Measurements from ENCODE around the gene CRYGC.
"Not testable (repeated sequence)": the region's sequence is repeated elsewhere in the genome, so short reads cannot be mapped to it uniquely, and the experiment has no call there.

CRYGC gene

DNA sequence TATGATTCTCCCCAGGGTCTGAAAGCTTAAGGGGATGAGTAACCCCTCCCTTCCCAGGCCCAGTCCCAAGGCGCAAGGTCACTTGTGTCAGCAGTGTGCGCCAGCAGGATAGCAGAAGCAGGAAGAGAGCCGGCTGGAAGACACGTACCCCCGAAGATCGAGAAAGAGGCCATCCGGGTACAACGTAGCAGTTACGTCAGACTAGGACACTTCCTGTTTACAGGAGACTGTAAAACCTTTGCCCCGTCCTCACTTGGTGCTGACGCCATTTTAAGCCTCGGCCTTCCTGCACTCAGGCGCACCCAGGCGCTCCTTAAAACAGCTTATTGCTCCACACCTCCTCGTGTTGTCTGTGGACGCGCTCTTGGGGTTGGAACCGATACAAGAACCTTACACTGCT lies 9.8 kb upstream of the CRYGC start:
- DNase-seq (ENCODE audit: low read depth, low spot score), result no peak
- no peak overlapping the region for H3K27ac ChIP-seq

DNA sequence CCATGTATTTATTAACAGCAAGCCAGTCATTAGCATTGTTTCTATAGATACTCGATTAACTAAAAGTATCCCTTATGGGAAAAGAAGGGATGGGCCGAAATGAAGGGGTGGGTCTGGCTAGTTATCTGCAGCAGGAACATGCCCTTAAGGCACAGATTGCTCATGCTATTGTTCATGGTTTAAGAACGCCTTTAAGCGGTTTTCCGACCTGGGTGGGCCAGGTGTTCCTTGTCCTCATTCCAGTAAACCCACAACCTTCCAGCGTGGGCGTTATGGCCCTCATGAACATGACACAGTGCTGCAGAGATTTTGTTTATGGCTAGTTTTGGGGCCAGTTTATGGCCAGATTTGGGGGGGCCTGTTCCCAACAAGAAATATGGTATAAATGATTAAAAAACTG lies 8.7 kb upstream of the CRYGC start:
- not testable (repeated sequence) for DNase-seq (ENCODE audit: low read depth, low spot score); H3K27ac ChIP-seq

DNA sequence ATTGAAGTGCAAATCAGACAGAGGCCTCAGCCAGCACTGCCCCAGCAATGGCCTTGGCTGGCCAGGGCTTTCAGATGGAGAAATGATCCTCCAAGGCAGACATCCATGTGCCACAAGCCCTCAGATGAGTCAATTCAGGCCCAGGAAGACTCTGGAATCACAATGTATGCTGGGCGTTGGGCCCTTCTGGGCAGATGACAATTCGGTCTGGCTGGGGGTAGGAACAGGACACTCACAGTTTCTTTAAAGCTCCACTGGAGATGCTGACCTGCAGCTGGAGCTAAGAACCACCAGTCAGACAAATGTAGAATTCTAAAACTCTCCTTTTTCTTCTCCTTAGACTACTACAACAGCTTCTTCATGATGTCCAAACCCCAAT lies 7.1 kb upstream of the CRYGC start:
- DNase-seq (ENCODE audit: low read depth, low spot score), result no peak
- H3K27ac ChIP-seq, result no peak overlapping the region

DNA sequence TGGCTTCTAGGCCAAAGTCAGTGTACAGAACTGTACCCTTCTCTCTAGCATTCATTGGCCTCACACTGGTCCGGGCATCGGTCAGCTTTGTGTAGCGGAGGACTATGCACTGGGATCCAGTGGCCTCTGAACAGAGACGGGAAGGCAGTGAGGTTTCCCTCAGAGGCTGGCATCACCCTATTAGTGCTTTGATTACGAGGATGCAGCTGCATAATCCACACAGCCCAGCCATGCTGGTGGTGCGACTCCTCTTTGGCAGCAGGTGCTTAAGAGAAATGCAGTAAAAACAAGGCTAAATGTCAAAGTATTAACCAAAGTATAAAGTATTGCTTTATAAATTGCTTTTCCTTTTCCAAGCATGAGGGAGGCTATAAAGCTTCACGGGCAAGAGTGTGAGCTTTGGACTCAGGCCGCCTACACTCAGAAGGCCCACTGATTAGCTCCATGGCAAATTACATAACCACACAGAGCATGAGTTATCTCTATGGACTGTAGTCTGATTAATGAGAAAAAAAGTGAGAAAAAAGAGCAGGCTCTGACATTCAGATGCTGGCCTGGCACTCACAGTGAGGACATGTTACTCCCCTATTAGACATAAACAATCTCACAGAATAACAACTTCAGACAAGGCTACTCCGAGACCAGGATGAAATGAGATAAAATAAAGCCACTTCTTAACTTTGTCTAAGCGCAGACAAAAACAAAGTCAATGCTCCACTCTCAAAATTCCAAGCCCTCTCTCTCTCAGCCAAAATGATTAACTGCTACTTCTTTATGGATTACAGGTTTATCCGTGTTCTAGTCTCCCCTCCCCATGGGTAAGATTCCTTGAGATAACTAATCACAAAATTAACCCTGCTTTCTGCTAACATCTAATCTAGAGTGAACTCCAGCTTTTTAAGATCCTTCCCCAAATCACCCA lies 6.4 kb upstream of the CRYGC start:
- no peak for DNase-seq (ENCODE audit: low read depth, low spot score)
- H3K27ac ChIP-seq, result no peak overlapping the region

DNA sequence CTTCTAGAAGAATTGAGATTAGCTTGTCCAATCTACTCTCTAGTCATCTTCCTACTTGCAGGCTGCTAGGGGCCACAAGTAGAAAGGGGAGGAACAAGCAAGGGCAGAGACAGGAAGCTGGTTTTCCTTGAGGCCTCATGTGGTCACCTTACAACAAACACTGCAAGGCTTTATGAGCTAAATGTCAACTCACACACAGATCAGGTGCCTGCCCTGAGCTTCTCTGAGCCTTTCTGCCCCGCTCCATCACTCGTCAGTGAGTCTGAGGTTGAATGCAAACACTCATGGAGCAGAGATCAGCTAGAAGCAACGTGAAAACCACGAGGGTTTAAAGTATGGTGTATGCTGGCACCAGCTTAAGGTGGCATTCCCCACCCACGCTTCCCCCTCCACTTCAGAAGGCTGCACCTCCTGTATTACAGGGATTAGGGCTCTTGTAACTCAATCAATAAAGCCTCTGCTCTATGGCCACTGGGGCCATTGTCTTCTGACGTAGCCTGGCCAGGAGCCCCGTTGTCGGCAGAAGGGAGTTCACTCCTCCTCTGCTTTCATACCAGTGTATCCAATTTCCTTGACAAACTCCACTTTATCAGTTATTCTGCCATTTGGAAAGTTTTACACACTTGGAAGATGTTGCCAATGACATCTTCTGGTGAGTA lies 5.4 kb upstream of the CRYGC start:
- DNase-seq (ENCODE audit: low read depth, low spot score), result no peak
- H3K27ac ChIP-seq, result no peak overlapping the region

DNA sequence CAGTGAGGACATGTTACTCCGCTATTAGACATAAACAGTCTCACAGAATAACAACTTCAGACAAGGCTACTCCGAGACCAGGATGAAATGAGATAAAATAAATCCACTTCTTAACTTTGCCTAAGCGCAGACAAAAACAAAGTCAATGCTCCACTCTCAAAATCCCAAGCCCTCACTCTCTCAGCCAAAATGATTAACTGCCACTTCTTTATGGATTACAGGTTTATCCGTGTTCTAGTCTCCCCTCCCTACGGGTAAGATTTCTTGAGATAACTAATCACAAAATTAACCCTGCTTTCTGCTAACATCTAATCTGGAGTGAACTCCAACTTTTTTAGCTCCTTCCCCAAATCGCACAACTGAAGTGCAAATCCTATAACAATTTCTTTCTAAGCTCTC lies 1.1 kb upstream of the CRYGC start:
- DNase-seq (ENCODE audit: low read depth, low spot score), result no peak
- no peak overlapping the region for H3K27ac ChIP-seq

DNA sequence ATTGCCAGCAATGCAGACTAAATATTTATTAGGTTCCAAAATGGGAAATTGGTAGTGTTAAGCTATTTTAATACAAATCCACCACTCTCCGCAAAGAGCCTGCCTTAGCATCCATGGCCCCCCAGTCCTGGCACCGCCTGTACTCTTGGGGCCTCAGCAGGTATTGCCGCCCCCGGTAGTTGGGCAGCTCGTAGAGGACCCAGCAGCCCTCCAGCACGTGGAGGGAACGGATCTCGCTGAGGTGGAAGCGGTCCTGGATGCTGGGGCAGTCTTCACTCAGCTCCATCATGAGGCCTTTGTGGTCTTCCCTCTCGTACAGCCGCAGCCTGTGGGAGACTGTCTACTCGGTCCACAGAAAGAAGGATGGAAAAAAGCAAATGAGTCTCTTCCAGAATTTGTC lies 1.5 kb downstream of the CRYGC start:
- DNase-seq (ENCODE audit: low read depth, low spot score), result no peak
- no peak overlapping the region for H3K27ac ChIP-seq

DNA sequence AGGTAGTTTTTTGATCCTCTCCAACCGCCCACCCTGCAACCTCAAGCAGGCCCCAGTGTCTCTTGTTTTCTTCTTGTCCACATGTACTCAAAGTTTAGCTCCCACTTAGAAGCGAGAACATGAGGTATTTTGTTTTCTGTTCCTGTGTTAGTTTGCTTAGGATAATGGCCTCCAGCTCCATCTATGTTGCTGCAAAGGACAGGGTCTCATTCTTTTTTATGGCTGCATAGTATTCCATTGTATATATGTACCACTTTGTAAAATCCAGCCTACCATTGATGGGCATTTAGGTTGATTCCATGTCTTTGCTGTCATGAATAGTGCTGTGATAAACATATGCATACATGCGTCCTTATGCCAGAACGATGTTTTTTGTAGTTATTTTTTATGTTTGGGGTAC lies 2.5 kb downstream of the CRYGC start:
- H3K27ac ChIP-seq, result no peak overlapping the region
- no peak for DNase-seq (ENCODE audit: low read depth, low spot score)

DNA sequence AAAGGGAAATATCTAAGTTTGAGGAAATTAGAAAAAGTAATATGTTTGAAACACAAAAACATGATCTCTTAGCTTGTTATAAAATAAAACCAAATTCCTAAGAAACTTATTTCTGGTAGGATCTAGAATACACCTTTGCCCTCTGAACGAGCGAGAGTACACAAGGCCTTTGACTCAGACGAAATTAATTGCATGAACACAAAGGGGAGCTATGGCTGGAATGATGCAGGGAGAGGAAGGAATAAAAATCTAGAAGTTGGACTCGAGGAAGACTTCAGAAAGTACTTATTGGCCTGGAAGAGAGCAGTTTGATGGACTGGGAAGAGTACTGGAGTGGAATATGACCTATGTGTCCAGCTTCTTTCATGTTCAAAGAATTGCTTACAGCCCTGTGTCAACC lies 4.4 kb downstream of the CRYGC start:
- no peak overlapping the region for H3K27ac ChIP-seq
- DNase-seq (ENCODE audit: low read depth, low spot score), result no peak

DNA sequence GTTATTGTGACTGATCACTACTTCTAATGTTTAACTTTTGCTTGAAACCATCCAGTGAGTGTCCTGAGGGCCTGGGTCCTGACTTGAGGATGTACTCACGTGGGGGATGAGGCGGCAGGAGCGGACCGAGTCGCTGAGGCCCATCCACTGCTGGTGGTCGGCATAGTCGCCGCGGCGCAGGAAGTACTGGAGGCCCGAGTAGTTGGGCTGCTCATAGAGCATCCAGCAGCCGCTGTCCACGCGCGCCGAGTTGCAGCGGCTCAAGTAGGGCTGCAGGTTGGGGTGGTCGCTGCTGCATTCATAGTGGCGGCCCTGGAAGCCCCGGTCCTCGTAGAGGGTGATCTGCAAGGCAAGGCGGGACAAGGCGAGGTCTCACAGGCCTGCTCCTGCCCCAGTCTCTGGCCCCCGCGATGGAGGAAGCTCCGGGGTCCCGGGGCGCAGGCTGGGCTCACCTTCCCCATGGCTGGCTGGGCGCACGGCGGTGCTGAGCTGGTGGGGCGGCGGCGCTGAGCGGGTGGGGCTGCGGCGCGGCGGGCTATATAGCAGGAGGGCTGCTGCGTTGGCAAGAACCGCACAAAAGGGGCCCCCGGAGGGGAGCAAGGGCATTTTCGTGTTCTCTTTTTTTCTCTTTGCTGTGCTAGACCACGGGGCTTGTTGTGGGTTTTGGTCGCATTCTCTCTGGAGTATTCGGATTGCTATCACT lies 5.5 kb downstream of the CRYGC start, which contains the start of gene CRYGD:
TSS of gene CRYGD (minus strand) at position 512 of the 703 bp plus-strand sequence. CDS start at position 461, 51 bp downstream.
- H3K27ac ChIP-seq; DNase-seq (ENCODE audit: low read depth, low spot score): not testable (repeated sequence)

DNA sequence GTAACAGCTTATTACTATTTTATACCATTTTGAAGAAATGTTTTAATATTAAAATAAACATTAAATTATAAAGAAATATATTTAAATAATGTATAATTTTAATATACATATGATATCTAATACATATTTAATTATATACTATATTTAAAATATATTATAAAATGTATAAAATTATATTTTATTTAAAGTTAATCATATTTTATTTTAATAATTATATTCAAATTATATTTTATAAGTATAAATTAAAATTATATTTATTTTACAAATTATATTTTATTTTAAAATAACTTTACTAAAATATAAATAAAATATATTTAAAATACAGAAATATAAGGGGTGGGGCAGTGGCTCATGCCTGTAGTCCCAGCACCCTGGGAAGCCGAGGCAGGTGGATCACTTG lies 7.4 kb downstream of the CRYGC start:
- no peak for DNase-seq (ENCODE audit: low read depth, low spot score)
- H3K27ac ChIP-seq, result no peak overlapping the region

DNA sequence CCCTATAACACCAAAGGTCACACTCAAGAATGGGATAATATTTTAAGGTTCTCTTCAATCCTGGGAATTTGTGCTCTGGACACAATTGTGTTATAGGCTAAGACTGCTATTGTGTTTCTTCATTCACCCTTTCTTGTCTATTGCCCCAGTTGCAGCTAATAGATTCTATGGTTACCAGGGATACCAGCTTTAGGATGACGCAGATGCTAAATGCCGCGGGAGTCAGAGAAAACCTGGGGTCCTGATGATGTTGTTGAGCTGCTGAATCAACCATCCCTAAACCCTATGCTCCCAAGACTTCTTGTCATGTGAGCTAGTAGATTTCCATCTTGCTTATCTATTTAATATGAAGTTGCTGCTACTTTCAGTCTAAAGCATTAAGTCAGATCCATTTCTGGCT lies 10.7 kb downstream of the CRYGC start:
- H3K27ac ChIP-seq, result no peak overlapping the region
- DNase-seq (ENCODE audit: low read depth, low spot score), result no peak

DNA sequence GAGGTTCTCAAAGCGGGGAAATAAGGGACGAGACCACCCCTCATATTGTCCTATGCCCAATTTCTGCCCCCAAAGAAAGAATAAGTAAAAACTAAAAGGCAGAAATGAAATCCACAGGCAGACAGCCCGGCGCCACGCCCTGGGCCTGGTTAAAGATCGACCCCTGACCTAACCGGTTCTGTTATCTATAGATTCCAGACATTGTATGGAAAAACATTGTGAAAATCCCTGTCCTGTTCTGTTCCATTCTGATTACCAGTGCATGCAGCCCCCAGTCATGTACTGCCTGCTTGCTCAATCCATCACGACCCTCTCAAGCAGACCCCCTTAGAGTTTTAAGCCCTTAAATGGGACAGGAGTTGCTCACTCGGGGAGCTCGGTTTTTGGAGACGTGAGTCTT lies 12.2 kb downstream of the CRYGC start:
- not testable (repeated sequence) for DNase-seq (ENCODE audit: low read depth, low spot score); H3K27ac ChIP-seq

DNA sequence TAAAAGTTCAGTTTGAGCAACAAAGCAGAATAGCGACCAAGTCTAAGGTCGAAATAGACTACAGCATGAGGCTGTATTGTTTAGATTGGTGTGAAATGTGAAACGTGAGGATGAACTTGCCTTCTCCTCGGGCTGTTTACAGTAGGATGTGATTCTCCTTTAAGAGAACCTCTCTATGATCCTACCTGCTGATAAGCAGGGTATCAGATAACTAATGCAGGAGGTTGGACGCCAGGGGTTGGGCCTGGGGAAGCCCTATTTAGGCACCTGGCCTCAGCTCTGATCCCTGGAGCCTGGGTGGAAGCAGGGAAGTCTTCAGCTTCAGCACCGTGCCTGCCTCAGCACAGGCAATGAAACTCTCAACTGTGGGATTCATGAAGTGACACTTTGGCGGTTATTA lies 16.7 kb downstream of the CRYGC start:
- no peak overlapping the region for H3K27ac ChIP-seq
- no peak for DNase-seq (ENCODE audit: low read depth, low spot score)

DNA sequence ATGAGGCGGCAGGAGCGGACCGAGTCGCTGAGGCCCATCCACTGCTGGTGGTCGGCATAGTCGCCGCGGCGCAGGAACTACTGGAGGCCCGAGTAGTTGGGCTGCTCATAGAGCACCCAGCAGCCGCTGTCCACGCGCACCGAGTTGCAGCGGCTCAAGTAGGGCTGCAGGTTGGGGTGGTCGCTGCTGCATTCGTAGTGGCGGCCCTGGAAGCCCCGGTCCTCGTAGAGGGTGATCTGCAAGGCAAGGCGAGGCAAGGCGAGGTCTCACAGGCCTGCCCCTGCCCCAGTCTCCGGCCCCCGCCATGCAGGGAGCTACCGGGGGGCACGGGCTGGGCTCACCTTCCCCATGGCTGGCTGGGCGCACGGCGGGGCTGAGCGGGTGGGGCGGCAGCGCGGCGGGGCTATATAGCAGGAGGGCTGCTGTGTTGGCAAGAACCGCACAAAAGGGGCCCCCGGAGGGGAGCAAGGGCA lies 17.3 kb downstream of the CRYGC start:
- DNase-seq (ENCODE audit: low read depth, low spot score); H3K27ac ChIP-seq: not testable (repeated sequence)

DNA sequence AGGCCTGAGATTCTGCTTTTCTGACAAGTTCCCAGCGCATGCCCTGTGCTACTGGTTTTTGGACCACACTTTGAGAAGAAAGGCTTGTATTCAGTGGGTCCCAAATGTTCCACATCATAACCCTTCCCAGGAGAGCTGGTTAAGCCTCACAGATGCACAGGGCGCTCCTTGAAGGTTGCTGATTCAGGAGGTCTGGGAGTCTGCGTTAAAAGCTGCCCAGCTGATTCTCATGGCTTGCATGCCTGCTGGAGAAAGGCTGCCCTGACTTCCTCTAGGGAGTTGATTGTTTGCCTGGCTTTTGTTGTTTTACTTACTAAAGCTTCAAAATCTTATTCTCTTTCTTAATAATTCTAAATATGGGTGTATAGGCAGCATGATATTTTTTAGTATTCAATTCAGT lies 26.0 kb downstream of the CRYGC start:
- DNase-seq (ENCODE audit: low read depth, low spot score), result no peak
- H3K27ac ChIP-seq, result no peak overlapping the region

DNA sequence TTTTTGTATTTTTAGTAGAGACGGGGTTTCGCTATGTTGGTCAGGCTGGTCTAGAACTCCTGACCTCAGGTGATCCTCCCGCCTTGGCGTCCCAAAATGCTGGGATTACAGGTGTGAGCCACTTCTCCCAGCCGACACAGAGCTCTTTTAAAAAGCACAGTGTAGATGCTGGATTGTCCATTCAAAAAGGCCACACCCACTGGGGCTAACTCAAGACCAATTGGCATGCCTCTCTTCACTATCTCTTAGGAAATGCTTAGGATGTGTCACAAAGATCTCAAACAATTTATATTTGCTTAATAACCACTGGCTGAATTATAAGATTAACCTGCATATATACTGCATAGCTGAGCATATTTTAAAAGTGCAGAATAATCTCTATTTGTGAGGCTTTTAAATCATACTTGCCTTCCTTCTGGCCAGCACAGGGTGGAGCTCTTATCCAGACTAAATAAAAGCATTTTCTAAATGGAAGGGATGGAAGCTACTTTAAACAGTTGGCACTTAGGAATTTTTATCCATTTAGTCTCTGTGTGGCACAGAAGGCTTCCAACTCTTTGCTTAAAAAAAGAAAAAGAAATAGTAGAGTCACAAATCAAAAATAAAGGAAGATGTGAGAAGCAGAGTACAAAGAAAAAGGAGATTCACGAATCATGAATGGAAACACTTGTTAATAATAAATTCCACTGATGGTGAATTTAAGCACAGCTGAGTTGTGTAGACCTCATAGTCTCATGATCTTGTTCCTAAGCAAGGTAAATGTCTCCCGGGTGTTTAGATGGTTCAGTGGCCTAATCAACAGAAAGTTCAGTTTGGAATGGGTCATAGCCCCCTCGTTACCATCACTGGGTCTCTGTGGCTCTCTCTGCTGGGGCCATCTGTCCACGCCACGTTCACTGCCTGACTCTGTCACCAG lies 27.7 kb downstream of the CRYGC start:
- DNase-seq (ENCODE audit: low read depth, low spot score), result no peak
- H3K27ac ChIP-seq, result no peak overlapping the region

DNA sequence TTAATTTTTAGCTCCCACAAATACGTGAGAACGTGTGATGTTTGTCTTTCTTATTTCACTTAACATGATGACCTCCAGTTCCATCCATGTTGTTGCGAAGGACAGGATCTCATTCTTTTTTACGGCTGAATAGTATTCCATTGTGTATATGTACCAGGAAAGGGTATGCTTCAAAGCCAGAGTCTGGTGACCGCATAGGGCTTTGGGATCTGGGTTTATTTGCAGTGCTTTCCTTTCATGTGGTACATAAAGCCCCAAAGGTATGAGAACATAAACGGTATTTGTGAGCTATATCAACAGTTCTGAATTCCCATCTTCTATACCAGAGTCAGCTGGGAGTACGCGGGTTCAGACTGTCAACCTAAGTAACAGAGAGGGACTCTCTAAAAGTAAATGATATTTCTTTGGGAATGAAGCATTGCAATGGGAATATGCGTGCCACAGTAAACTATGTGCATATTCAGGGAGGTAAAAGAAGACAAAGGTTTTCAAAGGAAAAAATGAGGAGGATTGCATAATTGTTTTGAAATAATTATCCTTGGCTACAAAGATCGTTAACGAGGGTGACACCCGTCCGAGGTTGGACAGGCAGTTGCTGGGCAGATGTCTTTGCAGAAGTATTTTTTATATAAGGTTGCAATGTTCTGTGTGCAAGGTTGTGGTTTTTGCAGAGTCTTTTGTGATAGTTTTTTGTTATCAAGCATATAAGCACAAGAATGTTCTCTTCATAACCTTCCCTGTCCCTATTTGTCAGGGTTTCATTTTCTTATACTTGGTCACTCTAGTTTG lies 29.8 kb downstream of the CRYGC start:
- no peak overlapping the region for H3K27ac ChIP-seq
- no peak for DNase-seq (ENCODE audit: low read depth, low spot score)

DNA sequence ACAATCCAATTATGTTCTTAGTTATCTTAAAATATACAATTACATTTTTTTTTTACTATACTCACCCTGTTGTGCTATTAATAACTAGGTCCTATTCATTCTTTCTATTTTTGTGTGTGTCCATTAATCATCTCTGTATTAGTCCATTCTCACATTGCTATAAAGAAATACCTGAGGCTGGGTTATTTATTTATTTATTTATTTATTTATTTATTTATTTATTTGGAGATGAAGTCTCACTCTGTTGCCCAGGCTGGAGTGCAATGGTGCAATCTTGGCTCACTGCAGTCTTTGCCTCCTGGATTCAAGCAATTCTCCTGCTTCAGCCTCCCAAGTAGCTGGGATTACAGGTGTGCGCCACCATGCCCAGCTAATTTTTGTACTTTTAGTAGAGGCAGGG lies 30.9 kb downstream of the CRYGC start:
- DNase-seq (ENCODE audit: low read depth, low spot score); H3K27ac ChIP-seq: not testable (repeated sequence)

All from epithelial cell of prostate (primary cell).